ENCODE results near the gene SEC14L3. TPM values are rescaled to one million over a fixed set of nuclear protein-coding genes. Genes with fewer than 3 reads are reported as not detected.

Gene SEC14L3
- total RNA-seq, 1 donor from 2014 or later: not detected

GRCh38 chr22:30424534-30425326, 47.1 kb downstream of the SEC14L3 start:
- Mint-ChIP-seq H3K27me3 (ENCODE audit: unreplicated experiment) (no peaks in the 10 kb centered on the region), H3K27ac (ENCODE audit: unreplicated experiment) (peak overlapping the region; percentile 94), H3K9me3 (ENCODE audit: unreplicated experiment) (no peaks in the 10 kb centered on the region), H3K4me3 (ENCODE audit: unreplicated experiment) (peak overlapping the region; percentile 86), H3K4me1 (ENCODE audit: unreplicated experiment) (peaks cover 51% of the 10 kb centered on the region), H3K36me3 (ENCODE audit: unreplicated experiment) (no peaks in the 10 kb centered on the region)
- no peak for DNase-seq (ENCODE audit: extremely low spot score, unreplicated experiment)
- no peak for TF ChIP-seq CTCF (IDR thresholded peaks at IDR 0.05)

- Mint-ChIP-seq H3K4me3 (ENCODE audit: unreplicated experiment) (peak overlapping the region; percentile 86), H3K27me3 (ENCODE audit: unreplicated experiment) (no peaks in the 10 kb centered on the region), H3K9me3 (ENCODE audit: unreplicated experiment) (no peaks in the 10 kb centered on the region), H3K36me3 (ENCODE audit: unreplicated experiment) (peaks cover 3% of the 10 kb centered on the region), H3K27ac (ENCODE audit: unreplicated experiment) (peak overlapping the region; percentile 94), H3K4me1 (ENCODE audit: unreplicated experiment) (peaks cover 51% of the 10 kb centered on the region)
- no peak for TF ChIP-seq CTCF (IDR thresholded peaks at IDR 0.05)
- peak; percentile 99 for DNase-seq (ENCODE audit: extremely low spot score, unreplicated experiment)
These were observed 47.8 kb downstream of the SEC14L3 start for GRCh38 chr22:30423959-30424533.

GRCh38 chr22:30423301-30423958, 48.4 kb downstream of the SEC14L3 start:
- H3K27me3 Mint-ChIP-seq (ENCODE audit: unreplicated experiment): no peaks in the 10 kb centered on the region
- H3K4me1 Mint-ChIP-seq (ENCODE audit: unreplicated experiment): peaks cover 51% of the 10 kb centered on the region
- peak; percentile 87 for DNase-seq (ENCODE audit: extremely low spot score, unreplicated experiment)
- peak; percentile 20 for TF ChIP-seq CTCF (IDR thresholded peaks at IDR 0.05)
- peaks cover 7% of the 10 kb centered on the region for H3K36me3 Mint-ChIP-seq (ENCODE audit: unreplicated experiment)
- no peaks in the 10 kb centered on the region for H3K9me3 Mint-ChIP-seq (ENCODE audit: unreplicated experiment)
- peak overlapping the region; percentile 86 for H3K4me3 Mint-ChIP-seq (ENCODE audit: unreplicated experiment)
- peak overlapping the region; percentile 94 for H3K27ac Mint-ChIP-seq (ENCODE audit: unreplicated experiment)

GRCh38 chr22:30422481-30423300, 49.1 kb downstream of the SEC14L3 start:
- Mint-ChIP-seq H3K9me3 (ENCODE audit: unreplicated experiment) (no peaks in the 10 kb centered on the region), H3K4me3 (ENCODE audit: unreplicated experiment) (peak overlapping the region; percentile 86), H3K4me1 (ENCODE audit: unreplicated experiment) (peaks cover 51% of the 10 kb centered on the region), H3K27me3 (ENCODE audit: unreplicated experiment) (no peaks in the 10 kb centered on the region), H3K36me3 (ENCODE audit: unreplicated experiment) (peaks cover 11% of the 10 kb centered on the region), H3K27ac (ENCODE audit: unreplicated experiment) (peak overlapping the region; percentile 94)
- TF ChIP-seq CTCF (IDR thresholded peaks at IDR 0.05): no peak
- peak; percentile 85 for DNase-seq (ENCODE audit: extremely low spot score, unreplicated experiment)
